ENCODE measurements around the gene PTPRO.

- TF ChIP-seq CTCF (conservative IDR thresholded peaks at IDR 0.05; ENCODE audit: low read depth, low read length), result no peak
- no peak for TF ChIP-seq EZH2 (IDR thresholded peaks at IDR 0.05; ENCODE audit: low read length, unreplicated experiment)
Observed at GRCh38 chr12:15581006-15581405, 258.7 kb downstream of the PTPRO start.
